ENCODE data around the gene PLEKHB1. TPM values are rescaled to one million over a fixed set of nuclear protein-coding genes. Genes with fewer than 3 reads are reported as not detected.

The PLEKHB1 gene
- polyA plus RNA-seq, 3 donors: 0.05 to 0.88 (median 0.25) TPM

GRCh38 chr11:73650400-73650799, 4.0 kb downstream of the PLEKHB1 start:
- Histone ChIP-seq H3K79me2 (ENCODE audit: insufficient read depth, low read length) (no peaks in the 10 kb centered on the region), H3K27ac (ENCODE audit: low read depth in 1 of 2, low read length in 2 of 2) (no peak overlapping the region), H3K4me2 (replicated peaks; ENCODE audit: extremely low read depth, low read length, poor library complexity, severe bottlenecking) (no peak overlapping the region), H2AFZ (ENCODE audit: insufficient read depth, low read depth, low read length, poor library complexity, severe bottlenecking) (no peak overlapping the region), H3K4me1 (ENCODE audit: control insufficient read depth in 1 of 2, insufficient read depth in 2 of 2, low read length in 2 of 2) (peaks cover 14 to 17% of the 10 kb centered on the region in 2 donors), H3K36me3 (replicated peaks in 1 of 2; ENCODE audit: control insufficient read depth in 1 of 2, insufficient read depth in 2 of 2, low read length in 2 of 2) (no peaks in the 10 kb centered on the region), H4K20me1 (ENCODE audit: insufficient read depth, low read length) (no peaks in the 10 kb centered on the region), H3K4me3 (replicated peaks in 1 of 3; ENCODE audit: low read depth in 2 of 3, low read length in 3 of 3) (no peak overlapping the region), H3K9me3 (replicated peaks in 1 of 2; ENCODE audit: control insufficient read depth in 1 of 2, insufficient read depth in 1 of 2, low read length in 2 of 2) (no peaks in the 10 kb centered on the region), H3K9ac (ENCODE audit: insufficient read depth, low read length, poor library complexity, severe bottlenecking) (no peak overlapping the region), H3K27me3 (ENCODE audit: control insufficient read depth in 2 of 2, insufficient read depth in 2 of 2, low read length in 2 of 2) (peaks cover 0 to 7% of the 10 kb centered on the region in 2 donors)
- intact Hi-C loops (cut with micrococcal nuclease): no loop called here
- no peak for DNase-seq
- no peak for TF ChIP-seq CTCF (IDR thresholded peaks at IDR 0.05)
- no peaks in the 10 kb centered on the region for H3K36me3 Mint-ChIP-seq
- H3K9me3 Mint-ChIP-seq: peaks cover 0 to 2% (median 0%) of the 10 kb centered on the region in 7 donors
- H3K4me1 Mint-ChIP-seq: peaks cover 18% of the 10 kb centered on the region
- H3K27ac Mint-ChIP-seq: no peak overlapping the region
- H3K27me3 Mint-ChIP-seq (ENCODE audit: low read depth in 3 of 3): peaks cover 6 to 17% (median 9%) of the 10 kb centered on the region in 3 donors
- over 99% methylated on average over 11 of the region's 14 CpGs for WGBS (ENCODE audit: insufficient coverage)
- no peak overlapping the region for H3K4me3 Mint-ChIP-seq

- H3K27ac Mint-ChIP-seq: no peak overlapping the region
- H3K79me2 ChIP-seq (ENCODE audit: insufficient read depth, low read length): no peaks in the 10 kb centered on the region
- H3K4me3 ChIP-seq (replicated peaks in 1 of 3; ENCODE audit: low read depth in 2 of 3, low read length in 3 of 3): no peak overlapping the region
- peaks cover 0 to 1% of the 10 kb centered on the region in 2 donors for H3K27me3 ChIP-seq (ENCODE audit: control insufficient read depth in 2 of 2, insufficient read depth in 2 of 2, low read length in 2 of 2)
- TF ChIP-seq CTCF (IDR thresholded peaks at IDR 0.05): no peak
- H3K9me3 Mint-ChIP-seq: peaks cover 0 to 2% (median 0%) of the 10 kb centered on the region in 7 donors
- no peak overlapping the region for H3K4me2 ChIP-seq (replicated peaks; ENCODE audit: extremely low read depth, low read length, poor library complexity, severe bottlenecking)
- DNase-seq: no peak
- H3K36me3 ChIP-seq (replicated peaks in 1 of 2; ENCODE audit: control insufficient read depth in 1 of 2, insufficient read depth in 2 of 2, low read length in 2 of 2): no peaks in the 10 kb centered on the region
- H3K27ac ChIP-seq (ENCODE audit: low read depth in 1 of 2, low read length in 2 of 2): no peak overlapping the region
- no peaks in the 10 kb centered on the region for H3K36me3 Mint-ChIP-seq
- H3K4me3 Mint-ChIP-seq: no peak overlapping the region
- no CpG with 5 or more reads among the region's 5 CpGs for WGBS (ENCODE audit: insufficient coverage)
- H3K27me3 Mint-ChIP-seq (ENCODE audit: low read depth in 3 of 3): peaks cover 4 to 12% (median 8%) of the 10 kb centered on the region in 3 donors
- H2AFZ ChIP-seq (ENCODE audit: insufficient read depth, low read depth, low read length, poor library complexity, severe bottlenecking): no peak overlapping the region
- H3K4me1 ChIP-seq (ENCODE audit: control insufficient read depth in 1 of 2, insufficient read depth in 2 of 2, low read length in 2 of 2): peaks cover 7 to 11% of the 10 kb centered on the region in 2 donors
- H3K9me3 ChIP-seq (replicated peaks in 1 of 2; ENCODE audit: control insufficient read depth in 1 of 2, insufficient read depth in 1 of 2, low read length in 2 of 2): no peaks in the 10 kb centered on the region
- intact Hi-C loops (cut with micrococcal nuclease): no loop called here
- peaks cover 11% of the 10 kb centered on the region for H3K4me1 Mint-ChIP-seq
- H3K9ac ChIP-seq (ENCODE audit: insufficient read depth, low read length, poor library complexity, severe bottlenecking): no peak overlapping the region
- no peaks in the 10 kb centered on the region for H4K20me1 ChIP-seq (ENCODE audit: insufficient read depth, low read length)
Measured at GRCh38 chr11:73651252-73651651, 4.9 kb downstream of the PLEKHB1 start.

Data from CD14-positive monocyte (primary cell).